ENCODE results near the gene VIPR2. TPM values are rescaled to one million over a fixed set of nuclear protein-coding genes. Genes with fewer than 3 reads are reported as not detected.

The VIPR2 gene
- total and polyA plus RNA-seq, 2 donors from 2014 or later: 0.91 to 1.3 TPM

GRCh38 chr7:159032753-159033472, 111.8 kb downstream of the VIPR2 start:
- intact Hi-C loops (cut with DNase I): no loop called here
- peaks cover 0 to 18% (median 0%) of the 10 kb centered on the region in 3 donors for H3K4me1 ChIP-seq (ENCODE audit: control insufficient read depth in 2 of 3, insufficient read depth in 2 of 3, low read depth in 1 of 3, low read length in 3 of 3)
- H3K36me3 ChIP-seq (ENCODE audit: control insufficient read depth in 2 of 3, insufficient read depth in 3 of 3, low read length in 3 of 3): no peaks in the 10 kb centered on the region
- DNase-seq (peak in 1 of 5 donors; percentile 6), FAIRE-seq (no peak)
- no peak overlapping the region for H3K4me3 ChIP-seq (ENCODE audit: low read length in 3 of 3)
- TF ChIP-seq CTCF (IDR thresholded peaks at IDR 0.05; ENCODE audit: borderline replicate concordance, extremely low read depth, insufficient read depth): no peak
- no peak overlapping the region for H3K27ac ChIP-seq (ENCODE audit: low read depth in 2 of 2, low read length in 2 of 2)
- no peak overlapping the region for H3K9ac ChIP-seq (ENCODE audit: low read length in 3 of 3)
- no peaks in the 10 kb centered on the region for H3K9me3 ChIP-seq (ENCODE audit: control insufficient read depth in 2 of 3, insufficient read depth in 1 of 3, low read length in 3 of 3)
- H3K27me3 ChIP-seq (ENCODE audit: control insufficient read depth, insufficient read depth, low read length): no peaks in the 10 kb centered on the region

GRCh38 chr7:159032322-159032721, 112.3 kb downstream of the VIPR2 start:
- no peak overlapping the region for H3K27ac ChIP-seq (ENCODE audit: low read depth in 2 of 2, low read length in 2 of 2)
- FAIRE-seq (no peak), DNase-seq (peak in 1 of 5 donors; percentile 6)
- H3K9ac ChIP-seq (ENCODE audit: low read length in 3 of 3): no peak overlapping the region
- no peak for TF ChIP-seq CTCF (IDR thresholded peaks at IDR 0.05; ENCODE audit: borderline replicate concordance, extremely low read depth, insufficient read depth)
- no peaks in the 10 kb centered on the region for H3K36me3 ChIP-seq (ENCODE audit: control insufficient read depth in 2 of 3, insufficient read depth in 3 of 3, low read length in 3 of 3)
- no peaks in the 10 kb centered on the region for H3K27me3 ChIP-seq (ENCODE audit: control insufficient read depth, insufficient read depth, low read length)
- peaks cover 1 to 23% (median 3%) of the 10 kb centered on the region in 3 donors for H3K4me1 ChIP-seq (ENCODE audit: control insufficient read depth in 2 of 3, insufficient read depth in 2 of 3, low read depth in 1 of 3, low read length in 3 of 3)
- H3K4me3 ChIP-seq (ENCODE audit: low read length in 3 of 3): no peak overlapping the region
- intact Hi-C loops (cut with DNase I): no loop called here
- H3K9me3 ChIP-seq (ENCODE audit: control insufficient read depth in 2 of 3, insufficient read depth in 1 of 3, low read length in 3 of 3): no peaks in the 10 kb centered on the region

GRCh38 chr7:159031750-159032149, 112.9 kb downstream of the VIPR2 start:
- intact Hi-C loops (cut with DNase I): no loop called here
- DNase-seq (no peak), FAIRE-seq (no peak)
- no peaks in the 10 kb centered on the region for H3K36me3 ChIP-seq (ENCODE audit: control insufficient read depth in 2 of 3, insufficient read depth in 3 of 3, low read length in 3 of 3)
- H3K4me1 ChIP-seq (ENCODE audit: control insufficient read depth in 2 of 3, insufficient read depth in 2 of 3, low read depth in 1 of 3, low read length in 3 of 3): peaks cover 3 to 26% (median 5%) of the 10 kb centered on the region in 3 donors
- no peak for TF ChIP-seq CTCF (IDR thresholded peaks at IDR 0.05; ENCODE audit: borderline replicate concordance, extremely low read depth, insufficient read depth)
- H3K9ac ChIP-seq (ENCODE audit: low read length in 3 of 3): no peak overlapping the region
- H3K27me3 ChIP-seq (ENCODE audit: control insufficient read depth, insufficient read depth, low read length): no peaks in the 10 kb centered on the region
- peak overlapping the region in 1 of 3 donors; percentile 73 for H3K4me3 ChIP-seq (ENCODE audit: low read length in 3 of 3)
- peak overlapping the region in 1 of 2 donors; percentile 82 for H3K27ac ChIP-seq (ENCODE audit: low read depth in 2 of 2, low read length in 2 of 2)
- no peaks in the 10 kb centered on the region for H3K9me3 ChIP-seq (ENCODE audit: control insufficient read depth in 2 of 3, insufficient read depth in 1 of 3, low read length in 3 of 3)

All from kidney (tissue), 14 donors.